HCT116 (cell line): ENCODE results near the gene LLGL2. TPM values are rescaled to one million over a fixed set of nuclear protein-coding genes. Genes with fewer than 3 reads are reported as not detected.

Source experiments
- ATAC-seq: fragments of 200-7000 bp; cut with Tn5 transposase; 2 replicates; pipeline ENCODE4 v1.9.1; 2020; ENCODE audit warnings: mild to moderate bottlenecking, moderate library complexity
- BruUV-seq: library from RNA; stranded (reverse); fragments of 400-500 nt; replicated peaks from 2 replicates; lab custom pipeline; 2021; lab: Mats Ljungman, UMichigan
- CTCF ChIA-PET: fragments of 300-600 bp; sonication (Branson Sonifier 250); formaldehyde crosslinking; loops from one replicate; lab custom pipeline; 2021; ENCODE audit warnings: antibody characterized with exemption; lab: Charles Lee
- POLR2A ChIA-PET: fragments of 300-600, 350-600 bp; sonication (Branson Sonifier 250); formaldehyde crosslinking; loops from one replicate; lab custom pipeline; 2021; ENCODE audit warnings: antibody characterized with exemption; lab: Charles Lee
- RAD21 ChIA-PET, 2 experiments: fragments of 300-600 bp; sonication (Branson Sonifier 250); formaldehyde crosslinking; loops; one replicate each; lab custom pipeline; 2023; ENCODE audit warnings: low total read pairs in 2 of 2; ENCODE audit not compliant: uncharacterized antibody in 2 of 2, unreplicated experiment in 2 of 2, low non-redundant PET in 1 of 2; lab: Charles Lee
- DNase-seq: peaks from one replicate; pipeline ENCODE4 v3.0.0-alpha.2; 2010; ENCODE audit warnings: low read depth, low spot score
- H2AFZ ChIP-seq: fragments of 200-600 bp; shearing (Covaris generic), sonication (generic); 2 replicates; pipeline ENCODE4 v1.6.1; 2017; ENCODE audit warnings: low read depth, mixed run types, mixed read lengths, antibody characterized with exemption, low read length; ENCODE audit not compliant: poor library complexity, severe bottlenecking
- H3K27ac ChIP-seq: 2 replicates; pipeline ENCODE4 v1.5.1; 2012; ENCODE audit warnings: low read depth, low read length
- H3K27me3 ChIP-seq: fragments of 200-600 bp; sonication (generic); 2 replicates; pipeline ENCODE4 v1.6.1; 2016; ENCODE audit warnings: mixed run types, low read length, mixed read lengths; ENCODE audit not compliant: insufficient read depth
- H3K36me3 ChIP-seq, 2 experiments: fragments of 200-500 bp in 1 of 2; fragments of 200-600 bp in 1 of 2; sonication (Bioruptor generic) in 1 of 2; sonication (generic) in 1 of 2; 2 replicates each; pipeline versions ENCODE4 v1.5.1 to v1.6.1; 2014 to 2016; ENCODE audit warnings: low read length in 2 of 2, inconsistent platforms in 1 of 2, mixed read lengths in 1 of 2, mixed run types in 1 of 2; ENCODE audit not compliant: insufficient read depth in 2 of 2, control insufficient read depth in 1 of 2
- H3K4me1 ChIP-seq, 2 experiments: fragments of 200-600 bp in 1 of 2; sonication (generic) in 1 of 2; 2 replicates each; pipeline versions ENCODE4 v1.5.1 to v1.6.1; 2012 to 2017; ENCODE audit warnings: low read length in 2 of 2, inconsistent platforms in 1 of 2, mild to moderate bottlenecking in 1 of 2, mixed read lengths in 1 of 2, mixed run types in 1 of 2, moderate library complexity in 1 of 2; ENCODE audit not compliant: insufficient read depth in 2 of 2, control insufficient read depth in 1 of 2
- H3K4me2 ChIP-seq: fragments of 200-600 bp; sonication (generic); 2 replicates; pipeline ENCODE4 v1.6.1; 2017; ENCODE audit warnings: mixed run types, low read length, mixed read lengths
- H3K4me3 ChIP-seq, 2 experiments: fragments of 200-600 bp in 1 of 2; sonication (generic) in 1 of 2; replicated peaks in 1 of 2; 2 replicates each; pipeline ENCODE4 v1.5.1; 2011 to 2016; ENCODE audit warnings: low read length in 2 of 2, control low read depth in 1 of 2, low read depth in 1 of 2, mild to moderate bottlenecking in 1 of 2, mixed read lengths in 1 of 2, mixed run types in 1 of 2
- H3K79me2 ChIP-seq: fragments of 200-600 bp; sonication (generic); 2 replicates; pipeline ENCODE4 v1.6.1; 2017; ENCODE audit warnings: mild to moderate bottlenecking, mixed run types, low read length, moderate library complexity, mixed read lengths; ENCODE audit not compliant: insufficient read depth
- H3K9ac ChIP-seq: fragments of 200-600 bp; sonication (generic); 2 replicates; pipeline ENCODE4 v1.6.1; 2016; ENCODE audit warnings: low read length, mixed read lengths
- H3K9me2 ChIP-seq: fragments of 200-600 bp; sonication (generic), shearing (Covaris generic); 2 replicates; pipeline ENCODE4 v1.6.1; 2017; ENCODE audit warnings: mixed run types, mild to moderate bottlenecking, moderate library complexity; ENCODE audit not compliant: insufficient read depth
- H3K9me3 ChIP-seq, 2 experiments: fragments of 200-500 bp in 1 of 2; fragments of 200-600 bp in 1 of 2; sonication (Bioruptor generic) in 1 of 2; sonication (generic) in 1 of 2; 2 replicates each; pipeline ENCODE4 v1.6.1; 2014 to 2017; ENCODE audit warnings: low read length in 2 of 2, mixed read lengths in 2 of 2, inconsistent platforms in 1 of 2, low read depth in 1 of 2, mild to moderate bottlenecking in 1 of 2, mixed run types in 1 of 2, moderate library complexity in 1 of 2; ENCODE audit not compliant: control insufficient read depth in 1 of 2, insufficient read depth in 1 of 2
- H4K20me1 ChIP-seq: fragments of 200-600 bp; sonication (generic), shearing (Covaris generic); 2 replicates; pipeline ENCODE4 v1.6.1; 2017; ENCODE audit warnings: mixed run types, mild to moderate bottlenecking, moderate library complexity; ENCODE audit not compliant: insufficient read depth
- CBX3 ChIP-seq: IDR thresholded peaks from 2 replicates; pipeline ENCODE4 v1.6.1; 2012; ENCODE audit warnings: low read depth
- CEBPB ChIP-seq: IDR thresholded peaks from 2 replicates; pipeline ENCODE4 v1.6.1; 2012; ENCODE audit warnings: low read depth
- EZH2phosphoT487 ChIP-seq: fragments of 200-600 bp; IDR thresholded peaks from 2 replicates; pipeline ENCODE4 v1.6.1; 2018; ENCODE audit warnings: antibody characterized with exemption, borderline replicate concordance
- FOSL1 ChIP-seq: IDR thresholded peaks from 2 replicates; pipeline ENCODE4 v1.6.1; 2012; ENCODE audit warnings: low read depth
- JUND ChIP-seq: IDR thresholded peaks from 2 replicates; pipeline ENCODE4 v1.6.1; 2012
- RAD21 ChIP-seq: IDR thresholded peaks from 2 replicates; pipeline ENCODE4 v1.6.1; 2012; ENCODE audit warnings: low read depth, mild to moderate bottlenecking
- SP1 ChIP-seq: IDR thresholded peaks from 2 replicates; pipeline ENCODE4 v1.6.1; 2012; ENCODE audit warnings: low read depth
- TCF7L2 ChIP-seq: IDR thresholded peaks from 2 replicates; pipeline ENCODE4 v1.7.0; 2011; ENCODE audit warnings: borderline replicate concordance, inconsistent platforms; ENCODE audit not compliant: insufficient read depth, insufficient read length; ENCODE audit errors: extremely low read depth
- YY1 ChIP-seq: IDR thresholded peaks from 2 replicates; pipeline ENCODE4 v1.6.1; 2011; ENCODE audit warnings: low read length, low read depth, moderate library complexity, mild to moderate bottlenecking; ENCODE audit not compliant: insufficient replicate concordance; ENCODE audit errors: extremely low read depth
- ZFX ChIP-seq: fragments of 450-650 bp; IDR thresholded peaks from 2 replicates; pipeline ENCODE4 v1.6.1; 2017
- intact Hi-C: fragments of 100-400 bp; cut with micrococcal nuclease; formaldehyde crosslinking; loops from 2 replicates; pipeline ENCODE4 v1.10.0; 2022
- total RNA-seq: library from RNA; stranded (reverse); gene quantifications from one replicate; pipeline ENCODE4 v1.2.1, GENCODE V29; 2021; ENCODE audit not compliant: unreplicated experiment

The LLGL2 gene
- total RNA-seq, 1 experiment from 2014 or later = 209 TPM

- intact Hi-C loops = no loop called here
- ATAC-seq = no peak
- POLR2A ChIA-PET = interaction anchor here (0.6 kb wide), 1 partner anchor 96 kb away, joined by 5 read pairs; no protein-coding TSS in a partner anchor
Measured at GRCh38 chr17:75508931-75509361, 16.6 kb upstream of the LLGL2 start.

GRCh38 chr17:75509528-75510258, 15.8 kb upstream of the LLGL2 start:
- DNase-seq (no peak), ATAC-seq (no peak)
- Histone ChIP-seq H4K20me1 (no peaks in the 10 kb centered on the region; the same call in 1 of the 2 replicates), H3K9me3 (no peaks in the 10 kb centered on the region), H3K79me2 (peaks cover 47% of the 10 kb centered on the region), H3K9me2 (no peaks in the 10 kb centered on the region), H3K4me1 (peaks cover 21 to 47% of the 10 kb centered on the region in 2 experiments), H3K36me3 (peaks cover 16 to 32% of the 10 kb centered on the region in 2 experiments; a peak in 3 of 4 replicates), H2AFZ (no peak overlapping the region), H3K27ac (no peak overlapping the region; the same call in 1 of the 2 replicates), H3K4me3 (no peak overlapping the region), H3K27me3 (no peaks in the 10 kb centered on the region), H3K9ac (no peak overlapping the region), H3K4me2 (no peak overlapping the region)
- intact Hi-C loops = loop anchor here (10.0 kb wide), 1 partner anchor 235 kb away; no protein-coding TSS in a partner anchor
- TF ChIP-seq YY1 (no peak), SP1 (no peak), TCF7L2 (no peak), JUND (no peak), RAD21 (no peak), CBX3 (no peak)
- no TSS peak for BruUV-seq
- POLR2A ChIA-PET = interaction anchor here (0.6 kb wide), 1 partner anchor 96 kb away, joined by 5 read pairs; no protein-coding TSS in a partner anchor
- RAD21 ChIA-PET = no interaction called here
- CTCF ChIA-PET = interaction anchor here (1.3 kb wide), 1 partner anchor 92 kb away, joined by 3 read pairs; no protein-coding TSS in a partner anchor

More at GRCh38 chr17:75508931-75509361, 16.6 kb upstream of the LLGL2 start:
- H2AFZ ChIP-seq = no peak overlapping the region
- ChIA-PET RAD21 (no interaction called here), CTCF (no interaction called here)
- H3K36me3 ChIP-seq = peaks cover 16 to 32% of the 10 kb centered on the region in 2 experiments; a peak in 3 of 4 replicates
- no peak for DNase-seq
- H3K4me2 ChIP-seq = no peak overlapping the region
- H3K4me3 ChIP-seq = no peak overlapping the region
- no peak overlapping the region for H3K9ac ChIP-seq
- H3K27me3 ChIP-seq = no peaks in the 10 kb centered on the region
- peaks cover 14 to 40% of the 10 kb centered on the region in 2 experiments for H3K4me1 ChIP-seq
- no peak overlapping the region; the same call in 1 of the 2 replicates for H3K27ac ChIP-seq
- H3K79me2 ChIP-seq = peaks cover 39% of the 10 kb centered on the region; the same call in 1 of the 2 replicates
- no TSS peak for BruUV-seq
- H4K20me1 ChIP-seq = no peaks in the 10 kb centered on the region; the same call in 1 of the 2 replicates
- no peaks in the 10 kb centered on the region for H3K9me2 ChIP-seq
- TF ChIP-seq CEBPB (no peak), SP1 (no peak), RAD21 (no peak), ZFX (no peak), FOSL1 (no peak), EZH2phosphoT487 (no peak)
- H3K9me3 ChIP-seq = no peaks in the 10 kb centered on the region
